GM21381 (cell line): ENCODE measurements around the gene TMEM30A.

Source experiments
- ATAC-seq: cut with Tn5 transposase; IDR thresholded peaks from one replicate; pipeline ENCODE4 v1.9.1; 2021; ENCODE audit warnings: mild to moderate bottlenecking, moderate library complexity; ENCODE audit not compliant: unreplicated experiment

Gene TMEM30A

DNA sequence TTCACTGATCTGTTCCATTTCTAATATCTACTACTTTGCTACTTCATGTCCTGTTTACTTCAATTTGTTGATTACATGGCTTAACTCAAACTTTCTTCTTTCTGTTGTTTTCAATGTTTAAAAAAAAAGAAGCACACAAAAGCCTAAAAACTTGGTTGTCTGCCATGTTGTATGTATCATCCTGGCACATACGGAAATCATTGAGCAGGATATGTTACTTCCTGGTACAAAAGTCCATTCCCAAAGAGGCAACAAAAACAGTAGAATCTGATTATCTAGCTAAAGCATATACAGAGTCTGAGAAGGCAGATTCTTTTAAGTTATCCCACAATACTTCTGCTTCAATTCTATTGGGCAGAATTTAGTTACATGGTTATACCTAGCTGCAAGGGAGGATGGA is 64.2 kb downstream of the TMEM30A start:
- ATAC-seq = no peak

DNA sequence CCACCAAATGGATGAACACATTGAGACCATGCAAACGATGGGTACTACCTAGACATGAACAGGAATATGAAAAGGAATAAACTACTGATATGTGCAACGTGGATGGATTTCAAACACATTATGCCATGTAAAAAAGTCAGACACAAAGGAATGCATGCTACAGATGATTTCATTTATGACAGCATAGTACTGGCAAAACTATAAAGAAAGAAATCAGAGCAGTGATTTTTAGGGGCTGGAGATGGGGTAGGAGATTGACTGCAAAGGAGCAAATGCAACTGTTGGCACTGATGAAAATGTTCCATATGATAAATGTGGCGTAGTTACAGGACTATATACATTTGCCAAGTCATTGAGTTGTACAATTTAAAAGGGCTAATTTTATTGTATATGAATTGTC is 65.3 kb downstream of the TMEM30A start:
- ATAC-seq = no peak

DNA sequence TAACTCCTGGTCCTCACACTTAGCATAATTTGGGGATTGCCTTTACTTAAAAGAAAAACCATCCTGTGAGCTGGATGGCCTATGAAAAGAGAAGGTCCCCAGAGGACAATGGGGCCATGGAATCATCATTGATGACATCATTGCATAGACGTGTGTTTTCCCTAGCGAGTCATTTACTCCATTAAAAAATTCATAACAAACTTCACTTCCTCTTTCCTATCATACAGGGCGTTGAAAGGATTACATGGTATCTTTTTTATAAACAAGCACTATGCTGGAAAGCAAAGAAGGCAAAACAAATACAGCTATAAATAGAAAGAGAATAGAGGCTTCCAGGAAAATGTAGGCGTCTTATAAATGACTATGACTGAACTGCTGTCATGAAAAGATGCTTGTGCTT is 67.4 kb downstream of the TMEM30A start:
- no peak for ATAC-seq

DNA sequence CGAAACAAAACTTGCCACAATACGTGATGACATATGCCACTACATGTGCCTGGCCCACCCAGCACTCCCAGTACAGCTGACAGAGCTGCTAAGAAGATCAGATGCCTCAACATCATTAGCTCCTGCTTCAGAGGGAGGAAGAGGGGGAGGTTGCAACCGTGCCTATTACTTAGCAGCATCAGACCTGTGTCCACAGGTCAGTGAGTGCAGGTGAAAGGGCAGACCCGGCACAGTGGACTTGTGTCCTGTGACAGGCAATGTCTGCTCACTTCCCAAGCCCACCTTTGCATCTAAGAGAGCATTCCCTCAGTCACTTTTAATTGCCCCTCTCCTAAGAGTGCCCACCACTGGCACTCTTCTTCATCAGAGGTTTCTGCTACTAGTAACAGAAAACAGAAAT is 69.3 kb downstream of the TMEM30A start:
- ATAC-seq = no peak

DNA sequence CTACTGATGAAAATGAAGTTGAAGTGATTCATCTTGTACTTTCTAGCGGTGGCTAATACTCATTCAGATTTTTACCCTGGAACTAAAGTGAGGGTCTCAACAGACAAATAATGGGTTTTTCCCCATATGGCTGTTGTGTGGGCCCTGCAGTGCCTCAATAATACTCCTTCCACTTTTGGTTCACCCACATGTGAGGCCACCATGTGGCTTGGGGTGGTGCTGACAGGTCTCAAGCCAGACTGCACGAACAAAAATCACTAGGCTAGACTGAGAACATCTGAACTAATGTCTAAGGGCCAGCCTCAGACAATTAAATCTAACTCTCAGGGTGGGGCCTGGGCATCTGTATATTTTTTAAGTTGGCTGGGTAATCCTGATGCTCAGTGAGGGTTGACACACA is 70.9 kb downstream of the TMEM30A start:
- no peak for ATAC-seq

DNA sequence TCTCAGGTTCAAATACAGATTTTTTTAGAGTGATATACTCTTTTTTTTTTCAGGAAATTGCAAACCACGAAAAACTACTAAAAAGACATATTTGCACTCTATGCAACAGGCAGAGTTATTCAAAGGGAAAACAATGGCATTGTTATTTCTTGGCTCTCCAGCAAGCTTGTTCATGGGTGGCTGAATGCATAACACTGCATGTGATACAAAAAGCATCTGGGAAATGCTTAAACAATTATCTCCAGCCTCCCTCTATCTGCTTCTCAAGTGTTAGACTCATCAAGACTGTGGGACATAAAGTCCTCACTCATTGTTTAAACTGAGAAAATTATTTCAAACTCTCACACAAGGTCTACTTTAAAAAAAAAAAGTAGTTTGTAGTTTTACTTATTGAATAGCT is 71.5 kb downstream of the TMEM30A start:
- ATAC-seq = no peak

DNA sequence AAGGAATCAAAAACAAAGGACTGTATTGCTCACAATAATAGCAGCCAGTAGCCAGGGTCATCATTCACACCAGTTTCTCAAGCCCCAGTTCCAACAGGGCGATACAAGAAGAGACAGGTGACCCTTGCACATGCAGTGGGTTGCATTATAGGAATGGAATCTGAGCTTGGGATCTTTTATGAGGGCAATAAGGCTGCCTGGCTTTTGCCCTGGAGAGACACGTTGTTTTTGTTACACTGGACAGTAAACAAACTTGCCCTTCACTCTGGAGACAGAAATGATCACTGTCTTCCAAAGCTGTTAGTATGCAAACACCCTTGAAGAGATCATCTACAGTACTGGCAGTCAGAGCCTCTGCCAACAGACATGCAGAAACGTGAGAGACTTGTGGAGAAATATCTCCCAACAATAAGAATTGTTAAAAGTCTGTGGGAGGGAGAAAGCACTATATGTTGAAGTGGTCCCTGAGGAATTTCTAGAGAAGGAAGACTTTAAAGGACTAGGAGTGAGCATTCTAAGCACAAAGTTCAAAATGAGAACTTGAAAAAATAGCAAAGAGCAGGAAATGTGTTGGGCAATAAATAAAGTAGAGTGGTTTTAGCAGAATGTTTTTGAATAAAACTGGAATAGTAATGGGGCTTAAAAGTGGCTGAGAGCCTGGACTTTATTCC is 72.5 kb downstream of the TMEM30A start:
- ATAC-seq = no peak

DNA sequence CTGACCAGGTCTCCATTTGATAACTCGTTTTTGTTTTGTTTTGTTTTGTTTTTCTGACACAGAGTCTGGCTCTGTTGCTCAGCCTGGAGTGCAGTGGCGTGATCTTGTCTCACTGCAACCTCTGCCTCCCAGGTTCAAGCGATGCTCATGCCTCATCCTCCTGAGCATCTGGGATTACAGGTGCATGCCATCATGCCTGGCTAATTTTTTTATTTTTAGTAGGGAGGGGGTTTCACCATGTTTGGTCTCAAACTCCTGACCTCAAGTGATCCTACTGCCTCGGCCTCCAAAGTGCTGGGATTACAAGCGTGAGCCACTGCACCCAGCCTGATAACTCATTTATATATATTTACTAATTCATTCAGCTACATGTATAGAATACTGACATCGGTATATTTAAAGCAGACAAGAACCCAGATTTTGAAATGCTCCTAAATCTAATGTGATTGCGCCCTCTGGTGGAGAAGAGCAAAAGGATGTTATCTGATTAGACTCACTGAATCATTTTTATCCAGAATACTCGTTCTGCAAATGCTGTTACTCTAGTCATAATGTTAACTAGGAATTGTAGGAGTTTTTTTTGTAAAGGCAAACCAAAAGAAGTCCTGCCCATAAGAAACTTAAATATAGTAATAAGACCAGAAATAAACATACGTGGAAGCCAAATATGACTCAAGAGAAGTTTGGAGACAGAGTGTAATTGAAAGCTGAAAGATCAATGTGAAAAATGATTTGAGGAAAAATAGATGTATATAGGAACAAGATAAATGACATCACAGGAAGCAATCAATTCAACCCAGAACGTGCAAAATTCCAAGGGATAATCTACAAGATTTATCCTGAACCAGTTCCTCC is 73.5 kb downstream of the TMEM30A start:
- no peak for ATAC-seq

DNA sequence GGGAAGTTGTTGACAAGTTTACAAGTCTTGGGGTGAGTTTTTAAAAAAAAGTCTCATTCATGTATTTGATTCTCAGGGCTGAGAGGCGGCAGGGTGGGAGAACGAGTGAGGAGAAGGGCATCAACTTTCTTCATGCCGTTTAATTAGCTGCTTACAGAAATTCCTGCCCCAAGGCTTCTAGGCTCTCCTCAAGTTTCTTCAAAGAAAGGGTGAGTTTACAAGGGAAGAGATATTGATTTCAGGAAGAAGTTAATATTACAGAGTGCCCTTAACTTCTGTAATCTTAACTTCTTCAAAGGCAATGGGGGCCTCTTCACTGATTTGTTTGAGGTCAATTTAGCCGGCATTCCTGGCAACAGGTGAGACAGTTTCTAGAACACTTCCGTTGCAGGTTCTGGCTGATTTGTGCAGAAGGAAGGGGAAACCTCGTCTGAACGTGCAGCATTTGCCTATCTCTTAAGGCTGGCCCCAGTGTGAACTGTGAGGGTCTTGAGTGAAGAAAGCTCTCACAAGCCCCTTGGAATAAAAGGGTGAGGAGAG is 75.3 kb downstream of the TMEM30A start:
- ATAC-seq = no peak

DNA sequence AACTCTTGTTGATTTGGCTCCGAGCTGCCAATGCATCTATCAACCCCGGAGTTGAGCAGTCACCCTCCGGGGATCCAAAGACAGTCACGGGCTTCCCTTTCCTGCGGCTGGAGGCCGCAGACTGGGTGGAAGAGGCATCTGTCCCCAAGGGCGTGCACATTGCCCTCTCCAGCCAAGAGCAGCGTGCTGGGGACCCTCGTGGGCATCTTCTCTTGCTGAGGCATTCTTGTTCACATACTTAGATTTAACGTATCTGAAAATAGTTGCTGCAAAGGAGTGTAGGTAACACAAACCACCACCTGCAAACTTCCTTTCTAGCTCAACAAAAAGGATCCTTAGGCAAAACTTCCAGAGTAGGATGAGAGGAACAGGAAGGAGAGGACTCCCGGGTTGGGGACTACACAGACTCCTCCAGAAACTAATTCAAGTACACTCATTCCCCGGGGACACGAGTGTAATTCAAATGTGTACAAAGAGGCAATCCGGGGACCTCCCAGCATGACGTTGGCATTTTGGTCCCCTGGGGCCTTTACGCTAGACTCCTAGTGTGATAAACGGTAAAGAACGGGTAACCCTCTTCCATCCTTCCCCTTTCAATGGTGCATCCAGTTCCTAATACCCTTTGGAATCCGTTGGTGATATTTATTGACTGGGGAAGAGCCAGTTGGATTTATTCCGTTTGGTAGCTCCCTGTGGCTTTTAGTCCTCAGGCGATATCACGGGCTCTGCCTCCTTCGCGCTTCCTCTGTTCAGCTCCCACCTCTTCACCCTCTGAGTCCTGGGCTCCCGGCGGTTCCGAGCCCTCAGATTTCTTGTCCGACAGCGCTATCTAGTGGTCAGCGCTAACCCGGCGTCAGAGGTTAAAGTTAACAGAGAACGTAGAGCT is 76.1 kb downstream of the TMEM30A start:
- peak; percentile 70 for ATAC-seq

DNA sequence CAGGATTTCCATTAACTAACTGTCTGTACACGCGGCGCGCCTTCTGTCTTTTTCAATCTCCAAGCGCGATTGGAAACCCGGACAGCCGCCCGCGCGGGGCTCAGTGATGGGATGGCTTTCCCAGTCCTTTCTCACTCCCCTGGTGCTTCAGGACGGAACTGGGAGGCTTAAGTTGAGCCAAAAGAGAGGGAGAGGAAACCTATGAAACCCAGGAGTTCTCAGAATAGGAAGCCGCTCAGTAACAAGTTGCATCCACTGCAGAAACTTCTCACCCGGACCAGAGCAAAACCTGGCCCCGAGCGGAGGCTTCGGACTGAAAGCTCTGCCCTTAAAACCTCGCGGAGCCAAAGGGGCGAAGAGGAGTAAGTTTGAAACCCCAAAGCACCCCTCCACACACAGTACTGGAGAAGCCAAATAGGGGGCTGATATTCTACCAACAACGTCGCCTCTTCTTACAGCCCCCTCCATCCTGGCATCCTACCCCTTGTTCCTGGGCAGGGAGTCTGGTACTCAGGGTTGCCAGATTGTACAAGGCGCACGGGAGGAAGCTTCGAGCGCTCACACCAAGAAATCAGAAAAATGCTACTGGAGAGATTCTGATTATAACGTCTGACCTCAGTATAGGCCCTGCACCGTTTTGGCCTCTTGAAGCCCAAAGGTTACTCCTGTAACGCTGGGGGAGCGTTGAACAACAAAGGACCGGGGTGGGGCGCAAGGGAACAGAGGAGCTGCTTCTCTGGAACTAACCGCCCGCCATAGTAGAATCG is 77.8 kb downstream of the TMEM30A start:
- ATAC-seq = no peak

DNA sequence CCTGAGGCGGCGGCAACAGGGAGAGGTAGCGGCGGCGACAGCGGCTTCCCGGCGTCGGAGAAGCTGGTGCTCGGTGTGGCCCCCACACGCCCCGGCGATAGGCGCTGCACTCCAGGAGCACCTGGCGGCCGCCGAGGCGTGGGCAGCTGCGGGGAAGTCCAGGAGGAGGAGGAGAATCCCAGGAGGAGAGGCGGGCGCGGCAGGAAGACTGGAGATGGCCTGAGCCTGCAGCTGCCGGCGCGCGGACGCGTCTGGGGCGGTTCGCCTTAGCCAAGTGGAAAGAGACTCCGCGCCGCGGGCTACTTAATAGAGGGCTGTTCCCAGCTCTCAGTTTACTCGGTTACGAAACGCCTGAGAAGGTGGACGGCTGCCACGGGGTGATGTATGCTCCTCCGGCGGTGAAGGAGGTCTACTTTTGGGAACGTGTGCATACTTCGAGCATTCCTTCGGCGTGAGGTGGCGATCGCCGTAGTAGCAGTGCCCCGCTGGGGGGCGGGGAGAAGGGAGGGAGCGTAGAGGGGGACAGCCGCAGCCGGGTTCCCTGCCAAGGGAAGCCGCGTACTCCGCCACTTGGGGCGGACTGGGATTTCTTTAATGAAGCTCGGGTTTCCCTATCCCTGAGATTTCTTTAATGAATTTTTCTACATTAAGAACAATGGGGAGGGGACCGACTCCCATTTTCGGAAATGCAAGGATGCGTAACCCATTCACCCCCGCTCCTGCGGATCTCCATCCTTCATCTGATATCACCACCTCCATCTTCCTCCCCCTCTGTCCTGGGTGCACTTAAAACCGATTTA is 78.6 kb downstream of the TMEM30A start, which contains the start of gene COL12A1:
COL12A1 (minus strand) TSS at position 278 of the 800 bp plus-strand sequence. CDS start 3,261 bp downstream, outside the sequence.
- no peak for ATAC-seq

DNA sequence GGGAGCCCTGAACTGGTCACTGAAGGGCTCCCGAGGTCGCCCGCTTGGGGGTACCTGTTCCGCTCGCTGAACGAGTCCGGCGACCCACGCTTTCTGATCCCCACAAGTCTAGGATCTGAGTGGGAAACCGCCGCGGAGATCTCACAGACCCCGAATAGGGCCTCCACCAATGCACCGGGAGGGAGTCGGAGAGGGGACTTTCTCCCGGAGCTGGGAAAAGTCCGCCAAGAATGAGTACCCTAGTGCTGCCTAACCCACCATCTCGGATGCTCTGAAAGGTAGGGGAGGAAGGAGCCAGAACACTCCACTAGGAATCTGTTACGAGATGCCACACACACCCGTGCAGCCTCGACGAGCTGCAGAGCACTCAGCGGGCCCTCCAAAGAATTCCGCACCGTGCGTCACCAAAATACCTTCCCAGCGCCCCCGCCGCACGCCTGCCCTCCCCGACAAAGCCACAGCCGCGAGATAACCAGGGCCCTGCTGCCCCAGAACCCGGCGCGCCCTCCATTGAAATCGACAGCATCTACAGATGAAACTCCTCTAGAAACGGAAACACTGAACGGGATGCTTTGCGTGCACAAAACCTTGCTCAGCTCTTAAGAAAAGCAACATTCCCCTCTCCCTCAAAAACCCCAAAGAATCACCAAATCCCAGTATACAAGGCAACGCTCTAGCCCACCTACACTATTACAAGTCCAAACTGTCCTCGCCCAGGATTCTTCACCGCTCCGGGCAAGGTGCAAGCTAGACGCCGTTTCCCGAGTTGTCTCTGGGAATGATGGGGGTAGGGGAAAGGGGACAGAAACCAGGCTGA is 79.4 kb downstream of the TMEM30A start:
- ATAC-seq = no peak

DNA sequence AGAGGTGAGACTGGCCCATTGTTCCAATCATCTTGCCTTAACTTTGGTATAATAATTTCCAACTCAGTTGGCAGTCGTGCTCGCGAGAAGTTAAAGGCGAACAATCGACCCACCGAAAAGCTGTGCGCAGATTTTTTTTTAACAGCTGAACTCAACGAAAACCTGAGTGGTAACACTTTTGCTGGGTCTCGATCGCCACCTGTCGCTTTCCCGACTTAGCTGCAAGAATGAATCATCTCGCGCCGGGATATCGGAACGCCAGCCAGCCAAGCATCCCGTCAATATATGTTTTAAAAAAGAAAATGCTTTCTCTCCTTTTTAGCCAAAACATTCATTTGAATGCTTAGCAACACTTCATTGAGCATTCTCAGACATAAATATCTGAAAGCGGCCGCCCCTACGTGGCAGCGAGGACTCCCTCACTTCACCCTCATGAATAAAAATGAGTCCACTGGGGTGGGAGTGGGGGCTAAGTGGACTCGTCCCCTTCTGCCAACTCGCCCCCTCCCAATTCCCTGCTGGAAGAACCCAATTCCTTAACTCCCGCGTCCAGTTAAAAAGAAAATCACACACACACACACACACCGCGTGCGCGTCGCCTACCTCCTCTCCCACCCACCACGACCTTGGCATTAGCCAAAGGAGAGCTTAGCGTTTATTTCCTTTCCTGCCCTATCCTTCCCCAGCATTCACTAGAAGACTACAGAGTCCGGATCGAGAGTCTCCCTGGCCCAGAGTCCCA is 80.2 kb downstream of the TMEM30A start:
- no peak for ATAC-seq

DNA sequence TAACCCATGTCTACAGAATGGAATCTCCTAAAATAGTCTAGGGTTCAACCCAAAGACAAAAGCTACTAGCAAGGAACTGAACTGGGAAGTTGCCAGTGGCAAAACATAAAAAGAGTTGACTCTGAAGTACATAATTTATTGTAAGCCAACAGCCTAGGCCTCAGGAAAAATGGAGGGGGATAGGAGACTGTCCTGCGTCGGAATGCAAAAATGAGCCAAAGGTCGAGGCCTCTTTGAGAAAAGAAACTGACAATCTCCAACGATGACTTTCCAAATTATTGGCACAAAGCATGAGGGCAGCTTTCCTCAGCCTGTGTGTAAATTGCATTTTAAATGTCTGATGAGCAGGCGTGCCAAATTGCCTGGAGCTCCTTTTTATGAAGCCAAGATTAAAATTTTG is 80.9 kb downstream of the TMEM30A start:
- ATAC-seq = no peak
